Ecto neural progenitor cell (in vitro differentiated cells): ENCODE data around the gene C1QTNF5.

Source experiments
- DNase-seq: peaks from one replicate; pipeline ENCODE4 v3.0.0-alpha.2; 2018; ENCODE audit warnings: low spot score

C1QTNF5 gene

DNA sequence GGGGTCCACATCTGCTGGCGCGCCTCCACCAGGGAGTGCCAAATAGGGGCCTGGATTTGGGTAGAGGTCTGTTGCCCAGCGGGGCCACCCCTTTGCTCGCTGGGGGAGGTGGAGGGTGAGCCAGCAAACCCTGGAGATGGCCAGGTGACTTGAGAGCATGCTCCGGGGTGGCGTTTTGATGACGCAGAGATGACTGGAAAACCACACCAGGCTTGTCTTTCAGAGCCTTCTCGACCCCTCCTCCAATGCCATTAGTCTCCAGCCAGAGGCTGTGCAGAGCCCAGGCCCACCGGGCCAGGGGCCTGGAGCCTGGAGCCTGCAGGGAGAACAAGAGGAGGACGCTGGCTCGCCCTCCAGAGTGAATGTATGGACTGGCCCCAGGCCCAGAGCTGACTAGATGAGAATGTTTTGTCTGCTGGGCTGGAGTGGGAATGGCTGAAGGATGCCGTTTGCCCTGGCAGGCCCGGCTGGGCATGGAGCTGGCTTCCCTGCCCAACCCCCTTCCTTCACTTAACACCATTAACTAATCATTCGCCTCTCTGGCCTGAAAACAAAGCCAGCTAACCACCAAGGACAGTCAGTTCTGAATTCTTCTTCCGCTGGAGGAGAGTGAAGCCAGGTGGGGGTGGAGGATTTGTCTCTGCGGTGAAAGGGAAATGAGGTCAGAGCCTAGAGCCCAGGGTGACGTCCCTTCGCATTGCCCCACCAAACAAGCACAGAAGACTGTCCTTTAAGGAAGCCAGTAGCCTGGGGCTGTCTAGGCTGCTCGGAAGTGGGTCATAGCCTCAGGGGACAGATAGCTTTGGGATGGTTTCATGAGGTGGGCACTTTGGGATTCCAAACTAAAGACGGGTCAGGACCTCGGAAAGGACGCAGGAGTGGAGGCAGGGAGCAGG is 22.2 kb downstream of the C1QTNF5 start:
- no peak for DNase-seq

DNA sequence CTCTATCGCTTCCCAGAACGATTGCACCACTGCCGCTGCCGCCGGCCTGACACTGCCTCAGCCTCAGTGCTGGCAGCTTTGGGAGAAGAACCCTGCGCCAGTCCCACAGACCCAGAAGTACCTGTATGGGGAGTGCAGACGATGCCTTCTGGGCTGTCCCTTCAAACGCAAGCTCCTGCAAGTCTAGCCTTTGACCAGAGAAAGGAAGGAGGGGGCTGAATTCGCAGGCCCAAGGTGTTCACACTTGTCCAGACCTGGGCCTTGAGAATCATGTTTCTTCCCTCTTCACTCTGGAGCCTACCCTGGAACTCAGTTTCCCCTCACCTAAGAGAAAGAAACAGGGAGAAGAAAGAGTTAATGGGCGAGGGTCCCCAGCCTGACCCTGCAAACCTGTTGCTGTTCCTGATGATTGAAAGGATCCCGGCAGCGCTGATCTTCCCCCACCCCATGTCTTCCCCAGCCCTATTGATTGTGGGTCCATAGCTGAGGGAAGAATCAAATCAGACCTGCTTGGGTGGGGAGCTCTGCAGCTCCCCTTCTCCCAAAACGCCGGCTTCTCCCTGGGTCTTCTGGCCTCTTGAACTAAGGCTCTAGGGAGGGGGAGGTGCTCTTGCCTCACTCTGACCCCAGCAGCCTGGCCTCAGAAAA is 23.0 kb downstream of the C1QTNF5 start:
- DNase-seq = no peak

DNA sequence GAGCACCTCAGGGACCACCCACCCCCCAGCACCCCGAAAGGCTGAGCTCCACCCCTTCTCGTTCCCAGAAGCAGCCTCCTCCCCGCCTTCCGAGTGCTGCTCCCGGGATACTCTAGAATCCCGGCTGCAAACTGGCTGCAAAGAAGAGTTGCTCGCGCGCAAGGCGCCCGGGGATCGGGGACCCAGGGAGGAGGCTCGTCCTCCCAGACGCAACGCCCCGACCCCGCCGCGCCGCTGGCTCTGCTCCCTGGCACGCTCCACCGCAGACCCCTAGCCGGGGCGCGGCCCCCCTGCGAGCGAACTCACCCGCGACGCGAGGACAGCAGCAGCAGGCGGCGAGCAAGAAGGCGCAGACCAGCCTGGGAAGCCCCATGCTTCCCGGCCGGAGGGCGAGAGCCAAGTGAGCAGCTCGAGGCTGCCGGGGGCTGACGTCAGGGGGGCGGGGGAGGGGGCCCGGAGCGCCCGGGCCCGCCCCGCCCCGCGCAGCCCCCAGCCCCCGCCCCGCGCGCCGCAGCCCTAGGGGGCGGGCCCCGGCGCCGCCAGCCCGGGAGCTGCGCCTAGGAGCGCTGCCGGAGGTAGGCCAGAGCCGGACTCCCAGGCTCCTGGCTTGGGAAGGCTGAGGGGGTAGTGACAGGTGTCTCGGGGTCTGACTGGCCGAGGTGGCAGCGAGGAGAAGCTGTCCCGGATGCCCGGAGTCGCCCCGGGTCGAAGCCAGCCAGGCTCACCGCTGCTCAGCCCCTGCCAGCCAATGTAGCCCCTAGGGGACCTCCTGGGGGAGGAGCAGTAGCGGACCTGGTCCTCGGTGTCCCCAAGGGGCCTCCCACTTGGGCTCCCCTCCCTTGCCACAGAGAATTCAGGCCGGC is 23.7 kb downstream of the C1QTNF5 start, which contains the start of gene MCAM:
Gene MCAM (minus strand): TSS at position 402 of the 863 bp plus-strand sequence. CDS start 29 bp downstream, at position 373.
- peak; percentile 79 for DNase-seq

DNA sequence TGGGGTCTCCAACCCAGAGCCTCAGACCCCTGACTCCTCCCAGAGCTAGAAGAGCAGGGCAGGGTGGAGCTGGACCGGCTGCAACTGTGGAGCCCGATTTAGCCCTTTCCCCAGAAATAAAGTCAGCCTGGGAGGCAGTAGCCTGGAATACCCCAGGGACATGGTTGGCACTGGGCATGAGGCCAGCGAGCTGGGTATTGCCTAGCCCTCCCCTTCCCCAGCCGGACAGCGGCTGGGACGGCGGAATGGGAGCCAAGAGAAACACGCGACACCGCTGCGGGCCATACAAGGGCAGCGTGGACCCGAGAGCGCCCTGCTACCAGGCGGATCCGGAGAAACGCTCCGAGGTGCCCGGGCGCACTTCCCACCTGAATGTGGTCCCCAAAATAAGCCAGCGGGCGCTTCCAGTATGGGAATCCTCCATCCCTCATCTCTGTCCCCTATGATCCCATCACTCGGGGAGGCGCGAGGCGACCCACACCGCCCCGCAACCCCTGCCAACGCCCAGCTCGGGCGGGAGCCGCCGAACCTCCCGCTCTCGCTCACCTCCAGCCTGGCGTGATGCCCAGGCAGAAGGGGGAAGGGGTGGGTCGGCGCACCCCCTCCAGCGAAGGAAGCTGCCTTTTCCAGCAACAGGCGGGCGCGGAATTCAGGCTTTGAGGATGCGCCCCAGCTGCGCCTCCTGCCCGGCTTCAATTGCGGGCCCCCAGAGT is 24.5 kb downstream of the C1QTNF5 start:
- DNase-seq = no peak

DNA sequence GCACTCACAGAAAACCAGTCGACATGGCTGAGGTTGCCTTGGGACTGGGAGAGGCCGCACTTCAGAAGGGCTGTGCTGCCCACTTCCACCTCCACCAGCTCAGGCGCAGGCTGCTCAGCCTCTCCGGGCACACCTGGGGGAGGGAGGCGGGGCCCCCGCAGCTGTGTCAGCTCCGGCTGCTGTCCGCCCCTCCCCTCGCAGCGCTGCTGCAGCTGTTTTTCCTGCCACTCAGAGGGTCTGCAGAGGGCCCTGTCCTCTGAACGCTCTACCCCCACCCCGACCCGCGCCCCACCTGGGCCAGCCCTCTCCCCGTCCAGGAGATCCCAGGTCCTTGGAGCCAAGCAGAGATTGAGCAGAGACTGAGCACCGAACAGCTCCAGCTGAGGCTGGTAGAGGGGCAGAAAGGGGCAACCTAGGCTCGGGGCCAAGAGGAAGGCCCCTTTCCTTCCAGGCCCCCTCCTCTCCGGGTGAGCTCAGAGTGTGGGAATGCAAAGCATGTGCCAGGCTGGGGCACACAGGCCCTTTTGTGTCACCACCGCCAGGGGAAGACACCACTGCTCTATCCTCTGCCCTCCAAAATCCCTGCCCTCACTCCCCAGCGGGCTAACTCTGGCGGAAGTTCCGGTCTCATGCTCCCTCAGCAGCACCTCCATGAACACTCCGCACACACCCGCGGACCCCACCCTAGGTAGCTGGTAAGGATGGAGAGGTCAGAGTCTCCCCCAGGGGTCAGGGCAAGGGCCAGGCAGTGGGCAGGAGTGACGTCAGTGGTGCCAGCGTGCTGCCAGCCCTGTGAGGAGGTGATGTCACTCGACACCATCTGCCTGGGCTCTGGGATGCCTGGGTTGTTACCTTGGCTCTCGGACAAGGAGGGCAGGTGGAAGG is 25.3 kb downstream of the C1QTNF5 start:
- DNase-seq = no peak

DNA sequence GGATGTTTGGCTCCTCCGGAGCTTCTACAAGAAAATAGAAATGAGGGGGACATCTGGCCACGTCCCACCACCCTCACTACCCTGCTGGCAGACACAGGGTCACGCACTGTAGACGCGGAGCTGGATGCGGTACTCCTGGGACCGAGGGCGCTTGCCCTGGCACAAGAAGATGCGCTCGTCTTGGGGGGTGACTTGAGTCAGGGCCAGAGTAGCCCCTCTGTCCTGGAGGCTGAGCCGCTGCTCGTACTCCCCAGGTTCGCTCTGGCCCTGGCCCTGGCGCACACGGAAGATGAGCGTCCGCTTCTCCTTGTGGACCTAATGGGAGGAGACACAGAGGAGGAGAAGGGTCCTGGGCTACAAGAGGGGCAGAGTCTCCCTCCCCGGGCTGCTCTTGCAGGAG is 26.0 kb downstream of the C1QTNF5 start:
- no peak for DNase-seq

DNA sequence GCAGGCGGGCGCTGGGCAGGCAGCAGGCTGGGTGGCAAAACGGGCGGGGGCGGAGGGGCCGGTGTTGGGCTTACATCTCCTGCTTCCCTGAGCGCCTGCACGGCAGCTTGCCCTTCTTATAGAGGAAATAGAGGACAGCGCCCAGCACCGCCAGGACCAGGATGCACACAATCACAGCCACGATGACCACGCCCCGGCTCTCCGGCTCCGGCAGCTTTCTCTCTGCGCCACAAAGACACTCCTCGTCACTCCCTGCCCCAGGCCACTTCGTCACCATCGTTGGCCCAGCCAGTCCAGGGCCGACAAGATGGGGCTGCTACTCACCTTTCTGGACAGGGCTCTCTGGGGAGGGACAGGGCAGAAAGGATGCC is 30.0 kb downstream of the C1QTNF5 start:
- DNase-seq = no peak

DNA sequence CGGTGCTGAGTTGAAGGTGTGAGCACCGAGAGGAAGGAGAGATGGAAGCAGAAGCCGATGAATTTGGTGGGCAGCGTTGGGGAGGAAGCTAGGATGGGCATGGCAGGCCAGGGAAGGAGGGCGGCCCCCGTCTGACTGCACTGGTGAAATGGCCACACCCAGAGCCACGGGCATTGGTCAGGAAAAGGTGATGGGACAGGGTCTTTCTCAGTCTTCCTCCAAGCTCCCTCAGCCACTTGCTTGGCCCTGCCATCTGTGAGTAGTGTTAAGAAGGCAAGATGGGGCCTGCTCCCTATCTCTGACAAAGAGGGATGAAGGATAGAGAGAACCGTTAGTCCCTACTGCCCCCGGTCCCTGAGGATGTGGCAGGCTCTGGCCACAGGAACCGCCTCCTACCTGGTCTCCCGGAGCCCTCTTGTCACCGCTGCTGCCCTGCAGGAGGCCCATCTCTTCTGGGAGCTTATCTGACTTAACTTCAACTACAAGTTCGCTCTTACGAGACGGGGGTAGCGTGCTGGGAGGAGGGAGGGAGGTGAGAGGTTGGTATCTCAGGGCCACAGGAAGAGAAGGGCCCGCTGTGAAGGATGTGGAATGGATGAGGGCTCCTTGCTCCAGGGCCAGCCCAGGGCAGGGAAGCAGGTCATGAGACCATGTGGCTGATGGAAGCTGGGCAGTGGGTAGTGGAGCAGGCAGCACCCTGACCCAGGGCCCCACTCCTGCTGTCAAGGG is 30.6 kb downstream of the C1QTNF5 start:
- no peak for DNase-seq

DNA sequence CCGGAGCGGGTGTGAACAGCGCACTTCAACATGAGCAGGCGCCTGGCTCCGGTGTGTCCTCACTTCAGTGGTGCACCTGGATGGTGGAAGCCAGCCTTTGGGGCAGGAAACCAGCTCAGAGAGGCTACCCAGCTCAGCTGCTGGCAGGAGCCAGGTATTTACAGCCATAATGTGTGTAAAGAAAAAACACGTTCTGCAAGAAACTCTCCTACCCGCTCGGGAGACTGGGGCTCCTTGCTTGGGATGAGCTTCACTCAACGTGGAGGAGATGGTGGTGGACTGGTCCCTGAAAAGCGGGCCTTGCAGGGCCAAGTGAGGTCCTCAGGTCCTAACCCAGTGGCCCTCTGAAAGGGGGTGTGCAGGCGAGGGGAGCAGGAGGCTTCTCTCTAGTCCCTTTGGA is 31.3 kb downstream of the C1QTNF5 start:
- no peak for DNase-seq

DNA sequence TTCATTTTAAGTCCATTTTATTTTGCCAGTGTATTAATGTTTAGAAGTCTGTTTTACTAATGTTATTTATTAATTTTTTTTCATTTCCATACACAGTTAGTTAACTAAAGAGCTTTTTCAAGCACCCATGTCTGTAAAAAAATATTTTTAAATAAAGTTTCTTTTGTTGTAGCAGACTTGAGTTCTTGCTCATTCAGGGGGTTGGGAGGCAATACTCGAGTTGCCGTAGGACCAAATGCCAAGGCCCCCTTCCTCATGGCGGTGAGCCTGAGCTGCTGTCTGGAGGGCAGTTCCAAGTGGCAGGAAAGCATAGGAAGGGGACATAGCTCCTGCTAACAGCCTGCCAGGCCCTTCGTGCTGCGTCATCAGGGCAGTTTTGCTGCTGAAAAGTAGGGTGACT is 32.7 kb downstream of the C1QTNF5 start:
- DNase-seq = no peak

DNA sequence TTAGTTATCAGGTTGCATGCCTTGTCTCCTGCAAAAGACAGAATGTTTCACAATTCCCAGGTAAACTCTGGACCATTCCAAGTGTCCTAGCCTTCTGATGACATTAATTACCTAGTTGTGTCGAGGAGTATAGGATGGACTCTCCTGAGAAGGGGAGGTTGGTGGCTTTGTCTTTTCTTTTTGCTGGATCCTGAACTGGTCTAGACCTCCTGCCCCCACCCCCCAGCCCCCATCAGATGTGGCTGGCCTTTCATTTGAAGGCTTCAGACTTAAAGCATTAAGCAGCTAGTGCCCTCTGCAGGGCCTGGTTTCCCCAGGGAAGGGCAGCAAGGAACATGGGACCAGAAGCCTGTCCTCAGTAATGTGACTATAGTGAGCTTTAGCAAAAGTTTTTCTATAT is 33.5 kb downstream of the C1QTNF5 start:
- DNase-seq = no peak

DNA sequence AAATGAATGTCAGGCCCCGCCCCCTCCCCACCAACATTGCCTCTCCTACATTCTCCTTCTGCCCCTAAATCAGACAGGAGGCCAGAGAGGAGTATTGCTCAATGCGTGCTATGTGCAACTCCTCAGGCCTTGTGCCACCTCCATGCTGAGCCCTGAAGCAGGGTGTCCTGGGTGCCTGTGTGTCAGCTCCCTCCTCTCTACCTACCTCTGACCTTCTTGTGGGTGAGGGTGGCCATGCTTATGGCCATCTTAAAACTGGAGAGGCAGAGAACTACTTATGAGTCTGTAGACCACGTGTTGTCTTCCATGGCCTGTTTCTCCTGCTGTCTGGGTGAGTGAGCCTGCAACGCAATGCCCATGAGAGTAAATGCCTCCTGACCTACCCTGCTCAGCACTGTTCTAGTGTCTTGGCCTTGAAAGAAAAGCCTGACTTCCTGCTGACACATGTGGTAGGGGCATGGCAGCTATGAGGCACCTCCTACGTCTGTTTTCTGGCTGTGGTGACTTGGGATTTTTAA is 34.3 kb downstream of the C1QTNF5 start:
- no peak for DNase-seq

DNA sequence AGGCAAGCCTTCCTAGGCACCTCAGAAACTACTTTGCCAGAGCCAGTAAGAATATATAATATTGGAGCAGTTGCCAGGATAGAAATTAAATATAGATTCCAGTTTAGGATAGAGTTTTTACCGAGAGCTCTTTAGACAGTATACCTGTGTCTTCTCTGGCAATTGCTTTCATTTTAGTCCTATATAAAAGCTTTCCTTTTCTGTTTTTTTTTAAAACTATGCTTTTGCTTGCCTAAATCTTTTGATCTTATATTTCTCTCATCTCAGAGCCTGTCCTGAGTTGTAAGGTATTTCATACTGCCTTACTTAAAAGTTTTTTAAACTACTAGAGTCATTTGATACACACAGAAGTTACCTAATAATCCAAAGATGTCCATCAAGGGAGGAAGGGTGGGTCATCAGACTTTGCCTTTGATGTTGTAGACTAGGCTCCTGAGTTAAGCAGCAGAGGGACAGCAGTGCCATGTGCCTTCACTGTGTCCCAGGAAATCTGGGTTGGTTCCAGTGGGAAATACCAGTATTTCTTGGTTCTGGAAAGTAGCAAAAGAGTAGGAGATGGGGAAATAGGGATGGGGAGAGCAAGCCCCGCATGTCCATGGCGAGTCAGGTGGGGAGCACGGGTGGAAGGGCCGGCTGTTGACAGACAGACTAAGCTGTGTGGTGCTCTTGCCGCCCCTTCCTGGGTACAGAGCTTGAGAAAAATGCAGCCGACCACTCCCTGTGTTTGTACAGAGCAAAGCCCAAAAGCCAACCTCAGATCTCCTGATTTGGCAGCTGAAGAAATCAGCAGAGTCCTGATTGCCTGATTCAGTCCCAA is 34.9 kb downstream of the C1QTNF5 start:
- DNase-seq = no peak

DNA sequence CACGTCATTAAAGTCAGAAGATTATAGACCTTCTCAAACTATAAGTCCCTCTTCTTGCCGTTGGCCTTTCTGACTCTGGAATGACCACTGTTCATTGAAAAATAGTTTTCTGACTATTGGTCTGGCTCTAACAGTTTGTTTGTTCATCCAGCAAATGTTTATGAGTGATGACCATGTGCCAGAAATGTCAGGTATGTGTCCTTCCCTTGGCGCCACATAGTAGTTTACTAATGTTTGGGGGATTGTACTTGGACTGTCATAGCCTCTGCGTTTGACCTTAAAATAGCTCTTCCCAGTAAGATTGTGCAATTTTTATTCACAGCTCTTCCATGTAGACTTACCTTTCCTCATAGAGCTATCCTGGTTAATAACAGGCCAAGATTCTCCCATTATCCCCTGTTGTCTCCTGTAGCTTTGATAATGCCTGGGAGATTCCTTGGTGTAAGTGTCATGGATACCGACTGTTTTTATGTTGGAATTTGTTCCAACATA is 37.4 kb downstream of the C1QTNF5 start:
- no peak for DNase-seq

DNA sequence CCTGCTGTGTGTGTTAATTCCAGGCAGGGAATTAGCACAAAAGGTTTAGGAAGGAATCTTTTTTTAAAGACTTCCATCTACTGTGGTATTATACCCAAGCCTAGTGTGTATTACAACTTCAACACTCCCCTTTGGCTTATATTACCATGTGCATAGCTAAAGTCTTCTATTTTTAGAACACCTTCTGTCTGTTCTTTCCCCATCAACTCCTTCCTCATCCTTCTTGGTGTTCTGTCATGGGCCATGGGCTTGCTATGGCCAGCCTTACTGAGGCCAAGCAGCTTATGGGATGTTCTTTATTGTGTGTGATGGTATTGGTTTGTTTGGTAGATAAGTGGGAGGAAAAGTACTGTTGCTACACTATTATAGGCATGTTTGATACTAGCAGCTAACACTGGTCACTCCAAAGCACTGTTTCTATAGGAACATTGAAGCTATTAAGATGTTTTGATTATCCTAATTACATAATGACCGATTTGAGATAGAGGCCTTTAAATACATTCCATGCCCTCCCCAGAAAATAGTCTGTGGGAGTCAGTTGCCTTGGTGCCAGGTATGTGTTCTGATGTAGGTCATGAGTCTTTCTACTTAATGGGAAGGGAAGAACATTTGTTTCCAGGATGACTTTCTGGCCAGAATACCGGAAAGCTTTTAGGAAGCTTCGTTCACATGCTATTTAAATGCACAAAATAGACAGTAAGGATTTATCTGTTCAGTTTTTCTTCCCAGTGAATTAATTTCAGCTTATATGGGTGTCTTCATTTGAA is 40.3 kb downstream of the C1QTNF5 start:
- no peak for DNase-seq

DNA sequence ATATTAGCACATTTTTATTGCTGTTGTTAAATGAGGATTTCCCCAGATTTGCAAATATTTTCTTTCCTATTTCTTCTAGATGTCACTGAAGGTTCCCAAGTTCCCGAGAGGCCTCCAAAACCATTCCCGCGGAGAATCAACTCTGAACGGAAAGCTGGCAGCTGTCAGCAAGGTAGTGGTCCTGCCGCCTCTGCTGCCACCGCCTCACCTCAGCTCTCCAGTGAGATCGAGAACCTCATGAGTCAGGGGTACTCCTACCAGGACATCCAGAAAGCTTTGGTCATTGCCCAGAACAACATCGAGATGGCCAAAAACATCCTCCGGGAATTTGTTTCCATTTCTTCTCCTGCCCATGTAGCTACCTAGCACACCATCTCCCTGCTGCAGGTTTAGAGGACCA is 41.3 kb downstream of the C1QTNF5 start:
- DNase-seq = no peak

DNA sequence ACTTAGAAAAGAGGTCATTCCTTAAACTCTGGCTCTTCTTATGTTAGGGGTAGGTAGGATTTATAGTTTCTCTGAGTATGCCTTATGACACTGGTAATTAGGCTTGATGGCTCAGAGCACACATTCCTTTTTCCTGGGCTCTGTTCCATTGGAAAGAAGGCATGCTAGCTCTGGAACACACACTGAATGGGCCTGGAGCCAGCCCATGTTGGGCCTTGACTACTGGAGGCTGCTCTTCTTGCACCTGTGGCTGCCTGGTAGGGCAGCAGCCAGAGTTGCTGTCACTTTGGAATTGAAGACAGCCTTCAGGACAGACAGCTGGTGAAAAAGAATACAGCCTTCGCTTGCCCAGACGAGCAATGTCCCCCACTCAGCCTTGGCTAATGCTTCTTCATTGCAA is 42.0 kb downstream of the C1QTNF5 start:
- DNase-seq = no peak

DNA sequence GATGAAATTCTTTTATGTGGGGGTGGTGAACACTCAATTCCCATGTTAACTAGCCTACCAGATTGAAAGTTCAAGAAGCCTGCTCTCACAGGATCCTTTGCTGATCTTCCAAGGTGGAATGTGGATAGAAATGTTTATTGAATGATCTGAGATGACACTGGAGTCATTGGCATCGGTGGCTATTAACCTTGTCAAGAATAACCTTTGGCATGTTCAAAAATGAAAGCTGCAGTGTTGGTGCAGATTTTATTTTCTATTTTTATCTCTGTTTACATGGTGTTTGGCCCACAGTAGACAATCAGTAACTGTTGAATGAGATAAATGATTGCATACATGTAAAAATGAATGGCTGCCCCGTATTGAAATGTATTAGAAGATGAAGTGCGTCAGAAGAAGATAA is 42.7 kb downstream of the C1QTNF5 start:
- no peak for DNase-seq
